Measurements from ENCODE around the gene MFAP4.

GRCh38 chr17:19391432-19391831 is 4.4 kb upstream of the MFAP4 start:
- TF ChIP-seq CTCF (IDR thresholded peaks at IDR 0.05; ENCODE audit: poor library complexity) (no peak), EZH2 (IDR thresholded peaks at IDR 0.05; ENCODE audit: borderline replicate concordance) (no peak)
